GM18909 (cell line): ENCODE data around the gene SORL1.

ENCODE experiments used
- ATAC-seq: cut with Tn5 transposase; IDR thresholded peaks from one replicate; pipeline ENCODE4 v1.9.1; 2021; ENCODE audit warnings: mild to moderate bottlenecking; ENCODE audit not compliant: unreplicated experiment, poor library complexity

The SORL1 gene

GRCh38 chr11:121671283-121672168, 219.4 kb downstream of the SORL1 start:
- ATAC-seq, result no peak

DNA sequence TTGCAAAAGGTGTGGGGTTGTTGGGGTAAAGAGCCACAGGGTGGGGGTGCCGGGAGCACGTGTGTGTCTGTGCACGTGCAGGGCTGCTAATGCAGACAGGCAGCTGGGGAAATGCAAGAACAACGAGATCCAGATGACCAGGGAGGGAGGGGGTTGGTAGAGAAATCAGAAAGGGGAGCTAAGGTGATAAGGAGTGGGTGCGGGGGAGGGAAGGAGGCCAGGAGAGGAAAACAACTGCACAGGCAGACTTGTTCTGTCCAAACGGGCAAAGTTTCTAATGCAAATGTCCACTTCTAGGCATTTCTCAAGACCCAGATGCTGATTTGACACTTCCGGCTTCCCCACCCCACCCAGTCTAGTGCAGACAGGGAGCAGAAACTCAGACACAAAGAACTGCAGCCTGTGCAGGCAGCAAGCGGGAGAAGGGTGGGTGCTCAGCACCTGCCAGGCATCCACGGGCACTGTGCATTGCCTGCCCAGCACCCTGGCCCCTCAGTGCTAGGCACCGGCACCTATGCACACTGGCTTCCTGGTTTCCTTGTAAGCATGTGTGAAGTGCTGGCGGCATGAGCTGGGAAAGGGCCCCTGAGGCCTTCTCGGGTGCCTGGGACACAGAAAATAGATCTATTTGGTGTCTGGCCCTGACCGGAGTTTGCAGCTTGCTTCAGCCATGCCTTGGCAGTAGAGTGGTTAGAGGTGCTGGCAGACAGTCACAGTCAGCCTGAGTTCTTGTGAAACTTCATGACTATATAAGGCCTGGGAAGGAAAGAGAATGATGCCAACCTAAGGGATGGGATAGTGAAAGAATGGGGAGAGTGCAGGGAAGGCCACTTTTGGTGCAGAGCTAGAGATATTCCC, 220.7 kb downstream of the SORL1 start:
- no peak for ATAC-seq

DNA sequence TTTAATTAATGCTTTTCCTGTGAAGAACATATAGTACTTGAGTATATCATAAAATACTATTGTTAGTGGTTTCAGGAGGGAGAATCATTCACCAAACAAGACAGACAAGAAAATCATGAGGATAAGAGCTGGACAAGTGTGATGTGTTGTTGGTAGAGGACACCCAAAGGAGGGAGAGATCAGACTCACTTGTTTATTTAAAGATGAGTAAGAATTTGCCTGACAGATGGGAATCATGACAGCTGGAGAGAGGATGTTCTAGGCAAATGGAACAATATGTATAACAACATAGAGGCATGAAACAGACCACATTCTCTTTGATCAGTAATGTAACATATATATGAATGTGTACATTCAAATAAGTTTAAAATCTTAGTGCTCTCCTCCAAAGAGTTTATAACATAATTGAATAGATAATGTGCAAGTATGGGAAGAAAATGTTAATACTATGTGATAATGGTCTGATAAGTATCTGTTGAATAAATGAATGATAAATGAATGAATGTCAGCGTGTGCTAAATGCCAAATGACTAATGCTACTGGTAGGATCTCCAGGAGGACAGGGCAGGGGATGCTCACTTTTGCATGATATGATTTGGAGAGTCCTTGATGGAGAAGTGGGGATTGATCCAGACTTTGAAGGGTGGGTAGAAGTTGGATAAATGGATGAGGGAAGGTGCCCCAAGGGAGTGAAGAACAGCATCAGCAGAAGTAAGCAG, 229.6 kb downstream of the SORL1 start:
- no peak for ATAC-seq
